Left cardiac atrium (tissue), 4 donors: ENCODE measurements around the gene ZNF610. TPM values are rescaled to one million over a fixed set of nuclear protein-coding genes. Genes with fewer than 3 reads are reported as not detected.
A peak's percentile ranks its signal among the peaks of the same experiment; 100 is the strongest.
"Not testable (repeated sequence)": the region's sequence is repeated elsewhere in the genome, so short reads cannot be mapped to it uniquely, and the experiment has no call there.

Experiments
- ATAC-seq, 2 donors: fragments of 200-7000 bp; cut with Tn5 transposase; one replicate each; pipeline ENCODE4 v1.9.1; 2020; ENCODE audit warnings: mild to moderate bottlenecking in 2 of 2, moderate library complexity in 2 of 2
- DNase-seq: peaks from one replicate; pipeline ENCODE4 v3.0.0-alpha.2; 2020
- intact Hi-C, 2 donors: fragments of 100-400 bp; cut with DNase I; formaldehyde crosslinking; loops; one replicate each; pipeline versions ENCODE4 v1.14.1 to v1.15.1; 2022 to 2023
- long read RNA-seq: library from polyadenylated mRNA; unstranded; transcript quantifications from one replicate; pipeline ENCODE4 v2.0.0, GENCODE V29; 2021
- total RNA-seq, 2 donors: library from RNA; stranded (reverse); fragmentation: NEBNext Ultra II Directional; extraction: Animal tissue kit (Norgen Biotek cat#: 25700); gene quantifications; one replicate each; pipeline ENCODE4 v1.2.1, GENCODE V29; 2021
- donor health status: DM: no; HTN: yes; CAD: no.
- donor health status: DM: no; HTN: yes; CAD: no; lungs with severe emphysema.
- donor health status: DM: yes; HTN: yes; CAD: no.
- donor health status: Dilated cardiomyopathy.

ZNF610 gene
- 1 to 10 TPM; 1.3 to 2.4 TPM for total RNA-seq
- long read RNA-seq, partial matches to known transcripts, result 1 of 2 reads
- long read RNA-seq, other reads (novel, unspliced or antisense), result 0 of 2 reads

GRCh38 chr19:52336117-52336790 lies at the start of gene ZNF610:
TSS of gene ZNF610 (plus strand) at chr19:52336243. CDS start at chr19:52349173, 12,930 bp downstream.
- ATAC-seq (peak; percentile 100), DNase-seq (peak; percentile 93)
- intact Hi-C loops, result no loop called here

GRCh38 chr19:52286256-52286655 lies 49.8 kb upstream of the ZNF610 start:
- ATAC-seq, result no peak
- intact Hi-C loops, result no loop called here
- DNase-seq, result no peak

DNA sequence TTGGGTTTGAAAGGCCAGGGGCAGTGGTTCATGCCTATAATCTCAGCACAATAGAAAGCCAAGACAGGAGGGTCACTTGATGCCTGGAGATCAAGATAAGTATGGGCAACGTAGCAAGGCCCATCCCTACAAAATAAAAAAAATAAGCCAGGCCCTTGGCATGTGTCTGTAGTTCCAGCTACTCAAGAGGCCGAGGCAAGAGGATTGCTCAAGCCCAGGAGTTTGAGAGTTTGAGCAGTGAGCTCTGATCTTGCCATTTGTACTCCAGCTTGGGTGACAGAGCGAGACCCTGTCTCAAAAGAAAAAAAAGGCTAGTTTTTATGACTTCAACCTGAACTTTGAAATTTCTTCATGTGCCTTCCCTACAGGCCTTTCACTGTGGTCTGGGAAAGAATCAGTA lies 44.3 kb upstream of the ZNF610 start:
- ATAC-seq (no peak), DNase-seq (no peak)
- intact Hi-C loops, result no loop called here

GRCh38 chr19:52292946-52293345 lies 43.1 kb upstream of the ZNF610 start:
- DNase-seq, intact Hi-C loops, ATAC-seq: not testable (repeated sequence)

- ATAC-seq (peak in 1 of 2 donors; percentile 4), DNase-seq (no peak)
- intact Hi-C loops, result no loop called here
Measured at GRCh38 chr19:52296400-52296772, 39.7 kb upstream of the ZNF610 start.

GRCh38 chr19:52296773-52297600 lies 39.1 kb upstream of the ZNF610 start, which contains the start of gene ZNF480:
TSS of gene ZNF480 (plus strand) at chr19:52297169. CDS start at chr19:52300413, 3,244 bp downstream.
- intact Hi-C loops, result no loop called here
- peak; percentile 90 for DNase-seq
- ATAC-seq, result peak; percentile 89 to 91

DNA sequence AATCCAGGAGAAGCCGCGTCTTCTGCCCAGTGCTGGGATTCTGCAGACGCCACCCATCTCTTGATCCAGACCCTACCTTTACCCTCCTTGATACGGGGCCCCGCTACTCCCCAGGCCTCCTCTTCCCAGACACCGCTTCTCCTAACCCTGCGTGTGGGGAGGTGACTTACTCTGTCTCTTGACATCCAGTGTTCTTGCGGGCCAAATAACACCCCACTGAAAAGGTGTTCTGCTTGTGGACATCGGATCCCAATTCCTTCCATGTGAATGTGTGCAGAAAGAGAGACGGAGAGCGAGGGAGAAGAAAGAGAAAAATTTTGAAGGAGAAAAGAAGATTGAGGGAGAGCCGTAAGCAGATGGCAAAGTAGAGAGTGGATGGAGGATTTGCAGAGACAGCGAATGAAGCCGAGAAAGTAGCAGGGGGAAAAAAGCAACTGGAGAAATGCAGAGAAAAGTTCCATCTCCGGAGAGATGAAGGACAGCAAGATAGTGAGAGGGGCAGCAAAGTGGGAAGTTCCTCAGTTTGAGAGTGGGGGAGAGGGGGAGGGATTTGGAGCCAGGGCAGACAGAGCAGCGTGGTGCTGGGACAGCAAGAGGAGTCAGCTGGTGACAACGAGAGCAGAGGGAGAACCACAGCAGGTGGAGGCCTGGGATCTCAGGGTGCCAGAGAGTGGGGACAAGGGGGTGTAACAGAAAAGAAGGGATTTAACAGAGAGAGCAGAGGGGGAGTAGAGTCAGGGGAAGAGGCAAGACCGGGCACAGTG lies 38.3 kb upstream of the ZNF610 start:
- peak in 1 of 2 donors; percentile 17 for ATAC-seq
- no peak for DNase-seq
- intact Hi-C loops, result no loop called here

DNA sequence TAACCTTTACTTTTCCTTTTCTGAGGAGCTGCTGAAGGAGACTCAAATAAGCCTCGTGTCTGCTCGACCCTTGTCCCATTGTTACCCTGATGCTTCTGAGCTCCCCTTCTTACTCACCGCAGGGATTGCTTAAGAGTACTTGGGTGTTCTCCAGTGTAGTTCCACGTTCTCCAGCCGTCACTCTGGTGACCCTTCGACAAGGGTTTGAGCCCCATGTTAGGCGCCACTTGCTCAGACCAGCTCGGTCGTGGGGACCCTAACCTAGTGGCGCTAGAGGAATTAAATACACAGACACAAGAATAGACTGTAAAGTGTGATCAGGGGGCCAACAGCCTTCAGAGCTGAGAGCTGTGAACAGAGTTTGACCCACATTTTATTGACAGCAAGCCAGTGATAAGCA lies 28.8 kb upstream of the ZNF610 start:
- intact Hi-C loops, result no loop called here
- no peak for ATAC-seq
- DNase-seq, result no peak

GRCh38 chr19:52322429-52322828 lies 13.6 kb upstream of the ZNF610 start:
- ATAC-seq (no peak), DNase-seq (no peak)
- intact Hi-C loops, result no loop called here

DNA sequence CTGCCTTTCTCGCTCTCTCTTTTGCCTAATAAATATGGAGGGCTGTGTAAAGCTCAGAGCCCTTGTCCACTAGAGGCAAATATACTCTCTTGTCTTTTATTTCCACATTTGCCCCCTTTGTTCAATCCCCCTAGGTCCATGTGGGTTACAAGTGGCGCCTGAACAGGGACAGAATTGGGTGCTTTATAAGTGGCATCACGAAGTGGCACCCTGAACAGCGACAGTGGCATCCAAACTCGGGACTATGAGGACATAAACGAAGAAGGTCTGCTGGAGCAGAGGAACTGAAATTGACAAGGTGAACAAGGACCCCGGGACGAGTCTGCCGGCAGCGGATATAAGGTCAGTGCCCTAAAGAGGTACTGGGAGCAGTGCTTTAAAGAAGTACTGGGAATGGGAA lies 4.3 kb upstream of the ZNF610 start:
- ATAC-seq (no peak), DNase-seq (no peak)
- intact Hi-C loops, result no loop called here

- no peak for DNase-seq
- intact Hi-C loops, result no loop called here
- peak; percentile 21 to 40 for ATAC-seq
Measured at GRCh38 chr19:52335768-52336116, 301 bp upstream of the ZNF610 start.

DNA sequence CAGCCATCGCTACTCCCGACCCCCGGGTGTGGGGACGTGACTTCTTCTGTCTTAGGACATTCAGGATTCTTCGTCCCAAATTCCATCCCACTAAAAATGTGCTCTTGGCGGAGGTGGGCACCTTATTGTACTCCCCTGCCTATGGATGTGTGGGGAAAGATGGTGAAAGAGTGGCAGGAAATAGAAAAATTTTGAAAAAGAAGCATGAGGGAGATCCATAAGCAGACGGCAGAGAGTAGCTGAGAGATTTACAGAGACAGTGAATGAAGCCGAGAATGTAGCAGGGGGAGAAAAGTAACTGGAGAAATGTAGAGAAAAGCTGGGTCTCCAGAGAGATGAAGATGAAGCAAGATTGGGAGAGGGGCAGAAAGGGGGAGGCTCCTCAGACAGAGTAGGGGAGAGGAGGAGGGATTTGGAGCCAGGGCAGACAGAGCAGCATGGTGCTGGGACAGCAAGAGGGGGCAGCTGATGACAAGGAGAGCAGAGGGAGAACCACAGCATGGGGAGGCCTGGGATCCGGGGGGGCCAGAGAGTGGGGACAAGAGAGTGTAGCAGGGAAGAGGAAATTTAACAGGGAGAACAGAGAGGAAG lies 843 bp downstream of the ZNF610 start:
- DNase-seq (no peak), ATAC-seq (no peak)
- intact Hi-C loops, result no loop called here

GRCh38 chr19:52339022-52339421 lies 3.0 kb downstream of the ZNF610 start:
- intact Hi-C loops, DNase-seq, ATAC-seq: not testable (repeated sequence)

DNA sequence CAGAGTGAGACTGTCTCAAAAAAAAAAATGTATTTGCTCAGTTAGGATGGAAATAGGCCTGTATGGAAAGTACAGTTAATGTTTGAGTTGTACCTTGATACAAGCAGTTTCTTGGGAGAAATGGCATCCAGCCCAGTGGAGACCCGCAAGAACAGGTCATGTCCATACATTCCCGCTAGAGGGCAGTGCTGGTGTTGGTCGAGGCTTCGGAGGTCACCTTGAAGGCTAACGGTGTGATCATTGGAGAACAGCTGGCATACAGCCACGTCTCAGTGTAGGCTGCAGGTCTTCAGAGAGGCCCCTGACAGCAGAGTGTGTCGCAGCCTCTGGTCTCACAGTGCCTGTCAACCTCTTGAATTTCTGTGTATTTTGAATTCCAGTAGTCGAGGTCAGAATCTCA lies 7.5 kb downstream of the ZNF610 start:
- intact Hi-C loops, result no loop called here
- ATAC-seq, result peak; percentile 57 to 70
- peak; percentile 70 for DNase-seq

- ATAC-seq (no peak), DNase-seq (no peak)
- intact Hi-C loops, result no loop called here
Measured at GRCh38 chr19:52345162-52345561, 9.1 kb downstream of the ZNF610 start.

- DNase-seq (no peak), ATAC-seq (no peak)
- intact Hi-C loops, result no loop called here
Measured at GRCh38 chr19:52351512-52351911, 15.5 kb downstream of the ZNF610 start.

- ATAC-seq (no peak), DNase-seq (no peak)
- intact Hi-C loops, result no loop called here
Measured at GRCh38 chr19:52366414-52366824, 30.4 kb downstream of the ZNF610 start.

DNA sequence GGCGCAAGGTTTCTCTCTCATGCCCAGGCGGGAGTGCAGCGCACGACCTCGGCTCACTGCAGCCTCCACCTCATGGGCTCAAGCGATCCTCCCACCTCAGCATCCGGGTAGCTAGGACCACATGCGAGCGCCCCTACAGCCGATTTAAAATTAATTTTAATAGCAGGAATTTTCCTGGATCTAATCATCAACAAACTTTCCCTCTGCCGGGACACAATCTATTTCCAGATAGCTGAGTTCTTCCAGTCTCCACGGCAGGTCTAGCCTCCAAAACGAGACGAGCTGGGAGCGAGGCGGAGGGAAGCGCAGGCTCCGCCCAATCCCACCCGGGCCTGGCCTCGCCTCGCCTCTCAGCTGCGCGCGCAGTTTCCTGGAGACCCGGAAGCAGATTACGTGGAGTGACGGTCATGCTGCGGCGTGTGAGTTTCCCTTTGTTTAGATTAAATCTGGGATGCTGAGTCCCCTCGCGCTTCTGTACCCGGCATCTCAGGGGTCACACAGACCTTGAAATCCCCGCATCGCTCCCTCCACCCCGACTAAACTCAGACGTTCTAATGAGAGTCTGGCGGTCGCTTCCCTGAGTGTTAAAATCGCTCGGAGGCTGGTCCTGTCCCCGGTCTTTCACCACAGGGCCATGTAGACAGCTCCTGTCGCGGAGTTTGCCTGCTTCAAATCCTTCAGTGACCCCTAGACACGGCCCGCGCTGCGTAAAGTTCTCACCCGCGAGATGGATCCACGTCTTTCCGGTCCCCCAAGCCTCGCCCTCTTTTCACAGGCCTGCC lies 33.7 kb downstream of the ZNF610 start, which contains the start of gene ZNF880:
Gene ZNF880 (plus strand): TSS at position 365 of the 782 bp plus-strand sequence. CDS start 43 bp downstream, at position 408.
- intact Hi-C loops, result no loop called here
- DNase-seq (peak; percentile 96), ATAC-seq (peak; percentile 100)
